Naive thymus-derived CD4-positive, alpha-beta T cell (primary cell): ENCODE data around the gene FHAD1. TPM values are rescaled to one million over a fixed set of nuclear protein-coding genes. Genes with fewer than 3 reads are reported as not detected.

ENCODE experiments used
- ATAC-seq: fragments of 150-1000 bp; cut with Tn5 transposase; 2 replicates; pipeline ENCODE4 v1.10.0; 2021; ENCODE audit warnings: mild to moderate bottlenecking, moderate library complexity
- CTCF ChIA-PET: fragments of 350-600 bp; sonication (Branson Sonifier 250); formaldehyde crosslinking; loops from one replicate; lab custom pipeline; 2021; ENCODE audit warnings: antibody characterized with exemption; lab: Charles Lee
- POLR2A ChIA-PET: fragments of 350-600 bp; sonication (Branson Sonifier 250); formaldehyde crosslinking; loops from one replicate; lab custom pipeline; 2021; ENCODE audit warnings: antibody characterized with exemption, inconsistent platforms; lab: Charles Lee
- DNase-seq, 9 donors: peaks; one replicate each; pipeline versions ENCODE4 v3.0.0 to v3.0.0-alpha.2; 2020 to 2022; ENCODE audit warnings: mixed read lengths in 1 of 9
- H3K27ac ChIP-seq: one replicate; pipeline ENCODE4 v1.7.0; 2013; ENCODE audit warnings: mild to moderate bottlenecking, low read depth, low read length, moderate library complexity
- H3K27me3 ChIP-seq, 2 donors: one replicate each; pipeline ENCODE4 v1.7.0; 2013; ENCODE audit warnings: low read length in 2 of 2, mild to moderate bottlenecking in 2 of 2, moderate library complexity in 2 of 2; ENCODE audit not compliant: control insufficient read depth in 2 of 2, insufficient read depth in 2 of 2
- H3K36me3 ChIP-seq, 3 experiments: 1 replicate in 2 of 3; 2 replicates in 1 of 3; pipeline ENCODE4 v1.7.0; 2013; ENCODE audit warnings: low read length in 3 of 3, mild to moderate bottlenecking in 3 of 3, moderate library complexity in 1 of 3; ENCODE audit not compliant: insufficient read depth in 3 of 3, control insufficient read depth in 2 of 3
- H3K4me1 ChIP-seq, 2 donors: one replicate each; pipeline ENCODE4 v1.7.0; 2013; ENCODE audit warnings: low read length in 2 of 2, mild to moderate bottlenecking in 2 of 2, moderate library complexity in 1 of 2; ENCODE audit not compliant: control insufficient read depth in 2 of 2, insufficient read depth in 2 of 2
- H3K4me3 ChIP-seq: 2 replicates; pipeline ENCODE4 v1.7.0; 2013; ENCODE audit warnings: mild to moderate bottlenecking, low read length
- H3K9me3 ChIP-seq, 3 experiments: 1 replicate in 2 of 3; 2 replicates in 1 of 3; pipeline ENCODE4 v1.7.0; 2013; ENCODE audit warnings: low read length in 3 of 3; ENCODE audit not compliant: control insufficient read depth in 2 of 3
- H3K27ac Mint-ChIP-seq, 9 donors: one replicate each; pipeline ENCODE4 v1.8.0; 2020 to 2022; ENCODE audit warnings: mixed read lengths in 9 of 9, mild to moderate bottlenecking in 8 of 9, moderate library complexity in 5 of 9, inconsistent platforms in 2 of 9
- H3K27me3 Mint-ChIP-seq, 5 donors: one replicate each; pipeline ENCODE4 v1.8.0; 2021 to 2022; ENCODE audit warnings: mixed read lengths in 5 of 5, mild to moderate bottlenecking in 1 of 5
- H3K36me3 Mint-ChIP-seq, 5 donors: one replicate each; pipeline ENCODE4 v1.8.0; 2020 to 2022; ENCODE audit warnings: mixed read lengths in 5 of 5, mild to moderate bottlenecking in 3 of 5, inconsistent platforms in 1 of 5
- H3K4me1 Mint-ChIP-seq, 7 donors: one replicate each; pipeline ENCODE4 v1.8.0; 2020 to 2022; ENCODE audit warnings: mixed read lengths in 7 of 7, mild to moderate bottlenecking in 3 of 7, inconsistent platforms in 1 of 7
- H3K4me3 Mint-ChIP-seq, 10 donors: one replicate each; pipeline ENCODE4 v1.8.0; 2020 to 2022; ENCODE audit warnings: mild to moderate bottlenecking in 10 of 10, mixed read lengths in 10 of 10, moderate library complexity in 6 of 10, inconsistent platforms in 2 of 10
- H3K9me3 Mint-ChIP-seq, 11 donors: one replicate each; pipeline ENCODE4 v1.8.0; 2020 to 2022; ENCODE audit warnings: mixed read lengths in 11 of 11, mild to moderate bottlenecking in 4 of 11, inconsistent platforms in 1 of 11, moderate library complexity in 1 of 11
- intact Hi-C, 2 donors: fragments of 100-400 bp; cut with micrococcal nuclease; formaldehyde crosslinking; loops; one replicate each; pipeline ENCODE4 v1.15.1; 2023
- polyA plus RNA-seq, 2 donors: library from polyadenylated mRNA; unstranded; fragments of 300-500 nt; fragmentation: Illumina TruSeq; gene quantifications; one replicate each; pipeline ENCODE4 v1.2.3, GENCODE V29; 2021
- total RNA-seq, 6 experiments: library from RNA in 5 of 6; stranded (reverse) in 5 of 6; gene quantifications; 1 replicate in 5 of 6; 2 replicates in 1 of 6; pipeline ENCODE4 v1.2.3 and lab custom pipeline; 2021 to 2026

The FHAD1 gene
- total and polyA plus RNA-seq, 7 experiments from 2014 or later: 0.19 to 1.1 TPM; not detected in 5

DNA sequence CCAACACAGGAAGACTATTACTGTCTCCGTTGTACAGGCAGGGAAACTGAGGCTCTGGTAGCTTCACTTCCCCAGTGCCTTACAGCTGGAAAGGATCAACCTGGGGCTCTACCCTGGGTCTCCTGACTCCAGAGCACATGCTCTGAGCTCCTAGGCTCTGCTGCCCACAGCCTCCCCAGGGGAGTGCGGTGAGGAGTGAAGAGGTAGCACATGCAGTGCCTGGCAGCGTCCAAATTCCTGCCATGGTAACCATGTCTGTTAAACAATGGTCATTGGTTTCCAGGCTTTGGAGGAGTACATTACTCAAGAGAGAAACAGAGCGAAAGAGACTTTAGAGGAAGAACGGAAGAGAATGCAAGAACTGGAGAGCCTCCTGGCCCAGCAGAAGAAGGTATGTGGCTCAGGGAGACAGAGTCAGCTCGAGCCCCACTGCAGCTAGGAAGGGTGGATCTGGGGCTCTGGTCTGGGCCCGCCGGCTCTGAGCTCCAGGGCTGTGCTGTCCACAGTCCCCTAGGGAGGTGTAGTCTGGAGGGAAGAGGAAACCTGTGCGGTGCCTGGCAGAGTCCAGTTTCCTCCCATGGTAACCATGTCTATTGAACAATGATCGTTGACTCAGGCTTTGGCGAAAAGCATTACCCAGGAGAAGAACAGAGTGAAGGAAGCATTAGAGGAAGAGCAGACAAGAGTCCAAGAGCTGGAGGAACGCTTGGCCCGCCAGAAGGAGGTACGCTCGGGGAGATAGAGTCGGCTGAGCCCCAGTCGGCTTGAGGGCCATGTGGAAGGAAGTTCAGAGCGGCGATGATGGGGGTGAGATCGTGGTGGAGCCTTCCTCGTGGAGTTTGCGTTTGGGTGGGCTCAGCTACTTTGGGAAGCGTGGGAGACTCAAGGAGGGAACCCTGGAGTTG lies 98.0 kb downstream of the FHAD1 start:
- ChIA-PET POLR2A (no interaction called here), CTCF (no interaction called here)
- peak overlapping the region in 1 of 10 donors; percentile 71 for H3K4me3 Mint-ChIP-seq
- peaks cover 0 to 6% (median 0%) of the 10 kb centered on the region in 5 donors for H3K36me3 Mint-ChIP-seq
- Histone ChIP-seq H3K36me3 (no peaks in the 10 kb centered on the region), H3K4me3 (peak overlapping the region; percentile 25), H3K4me1 (peaks cover 0 to 66% of the 10 kb centered on the region in 2 donors), H3K9me3 (no peaks in the 10 kb centered on the region), H3K27me3 (no peaks in the 10 kb centered on the region), H3K27ac (no peak overlapping the region)
- DNase-seq: no peak
- ATAC-seq: no peak
- peaks cover 9 to 52% (median 35%) of the 10 kb centered on the region in 5 donors for H3K27me3 Mint-ChIP-seq
- H3K27ac Mint-ChIP-seq: peak overlapping the region in 1 of 9 donors; percentile 84
- peaks cover 0 to 82% (median 8%) of the 10 kb centered on the region in 7 donors for H3K4me1 Mint-ChIP-seq
- intact Hi-C loops: loop anchor here in 1 of 2 donors (10.0 kb wide), 1 partner anchor 180 kb away; the partner anchor contains the start of genes CASP9 and DNAJC16
- no peaks in the 10 kb centered on the region for H3K9me3 Mint-ChIP-seq

DNA sequence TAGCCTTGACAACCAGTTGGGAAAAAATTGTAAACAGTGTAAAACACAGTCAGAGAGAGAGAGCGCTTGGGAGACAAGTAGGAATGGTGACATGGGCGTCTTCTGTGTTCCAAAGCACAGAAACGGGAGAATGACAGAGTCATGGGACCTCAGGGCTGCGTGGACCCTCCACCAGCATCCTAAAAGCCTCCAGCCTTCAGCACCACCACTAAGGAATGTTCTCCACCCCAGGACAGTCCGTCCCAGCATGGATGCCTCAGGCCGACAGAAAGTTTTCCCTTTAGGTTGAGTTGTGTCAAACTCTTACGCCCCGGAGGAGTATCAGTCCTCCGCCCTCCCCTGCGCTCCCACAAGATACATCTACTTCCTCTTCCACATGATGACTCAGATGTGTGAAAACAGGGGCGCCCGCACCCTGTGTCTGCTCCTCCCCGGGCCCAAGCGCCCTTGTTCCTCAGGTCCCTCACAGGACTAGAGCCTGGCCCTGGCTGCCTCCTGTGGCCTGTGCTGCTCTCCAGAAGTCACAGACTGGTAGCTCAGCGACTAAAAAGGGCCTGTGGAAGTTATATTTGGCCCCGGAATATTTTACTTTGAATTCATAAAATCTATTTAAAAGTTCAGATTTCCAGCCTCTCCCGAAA lies 98.8 kb downstream of the FHAD1 start:
- CTCF ChIA-PET: no interaction called here

DNA sequence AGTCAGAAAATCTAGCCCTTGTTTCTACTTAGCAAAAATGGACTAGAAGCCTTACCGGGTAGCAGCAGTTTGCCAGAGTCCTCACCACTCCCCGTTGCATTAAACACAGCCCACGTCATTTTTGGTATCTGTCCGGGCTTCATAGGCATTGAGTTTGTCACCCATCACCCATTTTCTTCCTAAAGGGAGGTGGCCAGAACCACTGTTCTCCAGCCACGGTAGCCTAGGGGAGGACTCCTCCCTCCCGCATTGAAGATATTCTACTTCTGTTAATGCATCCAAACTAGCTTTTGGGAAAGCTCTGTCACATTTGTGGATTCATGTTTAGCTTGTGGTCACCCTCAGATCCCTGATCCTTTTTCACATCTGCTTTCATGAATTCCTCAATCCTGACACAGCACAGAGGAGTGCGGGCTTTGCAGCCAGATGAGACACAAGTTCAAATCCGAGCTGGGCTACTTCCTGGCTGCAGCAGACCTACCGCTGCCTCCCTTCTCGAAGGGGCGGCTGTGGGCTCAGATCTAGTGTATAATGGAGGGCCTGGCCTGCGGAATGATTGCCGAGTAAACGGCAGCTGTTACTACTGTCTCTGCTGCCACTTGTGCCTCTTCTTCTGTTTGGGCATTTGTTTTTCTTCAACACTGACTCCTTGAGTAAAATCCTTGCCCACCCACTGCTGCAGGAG lies 99.5 kb downstream of the FHAD1 start:
- POLR2A ChIA-PET: no interaction called here
- Mint-ChIP-seq H3K27ac (peak overlapping the region in 4 of 9 donors; percentile 12 to 84 (median 50)), H3K4me1 (peaks cover 0 to 74% (median 8%) of the 10 kb centered on the region in 7 donors)

More for the DNA sequence above, 98.8 kb downstream of the FHAD1 start:
- Mint-ChIP-seq H3K9me3 (no peaks in the 10 kb centered on the region), H3K4me3 (peak overlapping the region in 1 of 10 donors; percentile 71), H3K27me3 (peaks cover 9 to 52% (median 35%) of the 10 kb centered on the region in 5 donors), H3K4me1 (peaks cover 0 to 76% (median 8%) of the 10 kb centered on the region in 7 donors), H3K27ac (peak overlapping the region in 3 of 9 donors; percentile 41 to 84 (median 60)), H3K36me3 (peaks cover 0 to 6% (median 0%) of the 10 kb centered on the region in 5 donors)
- peak; percentile 95 for ATAC-seq
- H3K27me3 ChIP-seq: no peaks in the 10 kb centered on the region
- peak in 2 of 9 donors; percentile 31 to 68 for DNase-seq
- peak overlapping the region; percentile 25 for H3K4me3 ChIP-seq
- no peak overlapping the region for H3K27ac ChIP-seq
- H3K9me3 ChIP-seq: no peaks in the 10 kb centered on the region
- POLR2A ChIA-PET: no interaction called here
- no peaks in the 10 kb centered on the region for H3K36me3 ChIP-seq
- peaks cover 0 to 60% of the 10 kb centered on the region in 2 donors for H3K4me1 ChIP-seq
- intact Hi-C loops: loop anchor here in 1 of 2 donors (10.0 kb wide), 1 partner anchor 179 kb away; the partner anchor contains the start of genes CASP9 and DNAJC16

DNA sequence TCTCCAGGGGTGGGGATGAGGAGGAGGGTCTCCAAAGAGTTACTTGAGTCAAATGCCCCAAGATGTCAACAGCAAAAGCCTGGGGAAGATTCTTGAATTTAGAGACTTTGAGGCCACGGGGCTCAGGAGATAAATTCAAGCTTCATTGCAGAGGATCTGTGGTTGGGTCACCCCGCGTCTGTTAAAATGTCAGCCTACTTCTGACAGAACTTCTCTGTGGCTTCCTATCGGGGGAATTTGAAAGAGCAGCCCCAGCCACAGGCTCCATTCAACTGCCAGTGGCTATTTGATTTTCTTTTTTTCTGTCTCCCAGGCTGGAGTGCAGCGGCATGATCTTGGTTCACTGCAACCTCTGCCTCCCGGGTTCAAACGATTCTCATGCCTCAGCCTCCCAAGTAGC lies 100.2 kb downstream of the FHAD1 start:
- peak overlapping the region in 1 of 9 donors; percentile 75 for H3K27ac Mint-ChIP-seq
- Histone ChIP-seq H3K4me1 (peaks cover 0 to 55% of the 10 kb centered on the region in 2 donors), H3K27ac (no peak overlapping the region), H3K27me3 (no peaks in the 10 kb centered on the region), H3K4me3 (no peak overlapping the region), H3K9me3 (no peaks in the 10 kb centered on the region), H3K36me3 (no peaks in the 10 kb centered on the region)
- CTCF ChIA-PET: no interaction called here
- peaks cover 0 to 5% (median 0%) of the 10 kb centered on the region in 5 donors for H3K36me3 Mint-ChIP-seq
- peaks cover 0 to 73% (median 8%) of the 10 kb centered on the region in 7 donors for H3K4me1 Mint-ChIP-seq
- intact Hi-C loops: loop anchor here in 1 of 2 donors (1.0 to 10.0 kb wide), 2 partner anchors 62 to 178 kb away; partner anchors contain the start of genes CASP9, DNAJC16 and EFHD2
- no peak for DNase-seq
- peak; percentile 44 for ATAC-seq
- H3K4me3 Mint-ChIP-seq: peak overlapping the region in 1 of 10 donors; percentile 31
- peaks cover 9 to 48% (median 34%) of the 10 kb centered on the region in 5 donors for H3K27me3 Mint-ChIP-seq
- POLR2A ChIA-PET: no interaction called here
- H3K9me3 Mint-ChIP-seq: no peaks in the 10 kb centered on the region

More for the DNA sequence above, 99.5 kb downstream of the FHAD1 start:
- H3K4me1 ChIP-seq: peaks cover 0 to 56% of the 10 kb centered on the region in 2 donors
- ATAC-seq (no peak), DNase-seq (no peak)
- Mint-ChIP-seq H3K9me3 (no peaks in the 10 kb centered on the region), H3K36me3 (peaks cover 0 to 6% (median 0%) of the 10 kb centered on the region in 5 donors), H3K4me3 (peak overlapping the region in 1 of 10 donors; percentile 71), H3K27me3 (peaks cover 9 to 50% (median 36%) of the 10 kb centered on the region in 5 donors)
- H3K4me3 ChIP-seq: no peak overlapping the region
- no peak overlapping the region for H3K27ac ChIP-seq
- H3K36me3 ChIP-seq: no peaks in the 10 kb centered on the region
- CTCF ChIA-PET: no interaction called here
- no peaks in the 10 kb centered on the region for H3K9me3 ChIP-seq
- no peaks in the 10 kb centered on the region for H3K27me3 ChIP-seq
- intact Hi-C loops: loop anchor here in 1 of 2 donors (1.0 to 10.0 kb wide), 2 partner anchors 63 to 178 kb away; partner anchors contain the start of genes CASP9, DNAJC16 and EFHD2

DNA sequence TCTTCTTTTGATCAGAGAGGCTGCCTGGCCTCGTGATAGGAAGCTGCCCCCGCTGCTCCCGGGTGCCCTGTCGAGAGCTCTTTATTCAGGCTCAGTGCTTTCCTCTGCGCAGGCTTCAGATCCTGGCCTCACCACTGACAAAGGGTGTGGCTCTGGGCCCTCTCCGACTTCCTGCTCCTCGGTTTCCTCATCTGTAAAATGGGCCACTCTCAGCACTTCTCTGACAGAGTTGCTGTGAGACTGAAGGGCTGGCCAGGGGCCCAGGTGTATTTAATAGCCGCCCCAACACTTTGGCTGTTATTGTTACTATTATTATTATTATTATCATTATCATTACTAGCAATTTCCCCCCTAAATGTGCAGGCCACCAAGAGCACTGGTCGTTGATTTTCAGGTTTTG lies 101.6 kb downstream of the FHAD1 start:
- H3K9me3 Mint-ChIP-seq: peaks cover 0 to 2% (median 0%) of the 10 kb centered on the region in 11 donors
- no peaks in the 10 kb centered on the region for H3K27me3 ChIP-seq
- peaks cover 0 to 3% (median 0%) of the 10 kb centered on the region in 5 donors for H3K36me3 Mint-ChIP-seq
- H3K4me3 ChIP-seq: no peak overlapping the region
- intact Hi-C loops: loop anchor here in 1 of 2 donors (10.0 kb wide), 1 partner anchor 176 kb away; the partner anchor contains the start of genes CASP9 and DNAJC16
- peaks cover 0 to 70% (median 4%) of the 10 kb centered on the region in 7 donors for H3K4me1 Mint-ChIP-seq
- ATAC-seq (no peak), DNase-seq (no peak)
- no peaks in the 10 kb centered on the region for H3K36me3 ChIP-seq
- H3K4me3 Mint-ChIP-seq: no peak overlapping the region
- H3K27ac ChIP-seq: no peak overlapping the region
- CTCF ChIA-PET: no interaction called here
- H3K27ac Mint-ChIP-seq: no peak overlapping the region
- H3K9me3 ChIP-seq: no peaks in the 10 kb centered on the region
- peaks cover 3 to 46% (median 32%) of the 10 kb centered on the region in 5 donors for H3K27me3 Mint-ChIP-seq
- POLR2A ChIA-PET: no interaction called here
- H3K4me1 ChIP-seq: peaks cover 0 to 50% of the 10 kb centered on the region in 2 donors
